GM06990 (cell line): ENCODE data around the gene HDAC5.

Experiments used
- DNase-seq: peaks from one replicate; pipeline ENCODE4 v3.0.0-alpha.2; 2011; ENCODE audit not compliant: insufficient read length; ENCODE audit errors: extremely low read depth
- H3K27me3 ChIP-seq: replicated peaks from 2 replicates; pipeline ENCODE4 v1.6.0; 2011; ENCODE audit warnings: low read length; ENCODE audit not compliant: control insufficient read depth, insufficient read depth
- H3K36me3 ChIP-seq: 2 replicates; pipeline ENCODE4 v1.5.1; 2011; ENCODE audit warnings: low read length; ENCODE audit not compliant: control insufficient read depth, insufficient read depth
- H3K4me3 ChIP-seq: replicated peaks from 2 replicates; pipeline ENCODE4 v1.5.1; 2011; ENCODE audit warnings: low read depth, mild to moderate bottlenecking, control low read depth, low read length
- CTCF ChIP-seq: IDR thresholded peaks from 2 replicates; pipeline ENCODE4 v1.5.1; 2011; ENCODE audit warnings: low read length, control low read depth, mild to moderate bottlenecking, inconsistent platforms; ENCODE audit not compliant: insufficient read depth, poor library complexity, severe bottlenecking

HDAC5 gene

GRCh38 chr17:44030482-44030881, 93.0 kb downstream of the HDAC5 start:
- Histone ChIP-seq H3K36me3 (peaks cover 16% of the 10 kb centered on the region), H3K4me3 (no peak overlapping the region), H3K27me3 (no peaks in the 10 kb centered on the region)
- no peak for TF ChIP-seq CTCF
- no peak for DNase-seq

GRCh38 chr17:44029736-44030135, 93.7 kb downstream of the HDAC5 start:
- no peak overlapping the region for H3K4me3 ChIP-seq
- no peak for TF ChIP-seq CTCF
- no peak for DNase-seq
- H3K36me3 ChIP-seq = peaks cover 19% of the 10 kb centered on the region
- no peaks in the 10 kb centered on the region for H3K27me3 ChIP-seq
